CD4-positive, alpha-beta T cell (primary cell): ENCODE measurements around the gene TECPR1. TPM values are rescaled to one million over a fixed set of nuclear protein-coding genes. Genes with fewer than 3 reads are reported as not detected.
A peak's percentile ranks its signal among the peaks of the same experiment; 100 is the strongest.

Experiments
- ATAC-seq: fragments of 200-7000 bp; cut with Tn5 transposase; one replicate; pipeline ENCODE4 v1.10.0; 2022; ENCODE audit warnings: mild to moderate bottlenecking; ENCODE audit not compliant: poor library complexity
- CTCF ChIA-PET: fragments of 350-600 bp; sonication (Branson Sonifier 250); formaldehyde crosslinking; loops from one replicate; lab custom pipeline; 2021; ENCODE audit warnings: antibody characterized with exemption, inconsistent platforms; lab: Charles Lee
- POLR2A ChIA-PET: fragments of 350-600 bp; sonication (Branson Sonifier 250); formaldehyde crosslinking; loops from one replicate; lab custom pipeline; 2021; ENCODE audit warnings: antibody characterized with exemption, inconsistent platforms; lab: Charles Lee
- DNase-seq, 14 experiments: peaks; one replicate each; pipeline ENCODE4 v3.0.0-alpha.2; 2013 to 2020; ENCODE audit warnings: mixed read lengths in 2 of 14
- H3K27ac ChIP-seq, 2 donors: one replicate each; pipeline versions ENCODE4 v1.5.1 to v1.7.0; 2013; ENCODE audit warnings: low read length in 2 of 2, low read depth in 1 of 2, mild to moderate bottlenecking in 1 of 2
- H3K27me3 ChIP-seq, 2 experiments: 1 replicate in 1 of 2; 2 replicates in 1 of 2; pipeline versions ENCODE4 v1.6.1 to v1.7.0; 2013; ENCODE audit warnings: low read length in 2 of 2, control low read depth in 1 of 2, mild to moderate bottlenecking in 1 of 2, moderate library complexity in 1 of 2; ENCODE audit not compliant: insufficient read depth in 2 of 2, control insufficient read depth in 1 of 2
- H3K36me3 ChIP-seq: one replicate; pipeline ENCODE4 v1.6.1; 2013; ENCODE audit warnings: low read length, control low read depth; ENCODE audit not compliant: insufficient read depth
- H3K4me1 ChIP-seq: one replicate; pipeline ENCODE4 v1.6.1; 2013; ENCODE audit warnings: low read length, control low read depth; ENCODE audit not compliant: insufficient read depth
- H3K4me3 ChIP-seq: one replicate; pipeline ENCODE4 v1.5.1; 2013; ENCODE audit warnings: mild to moderate bottlenecking, low read length, moderate library complexity
- H3K9me3 ChIP-seq, 2 experiments: 1 replicate in 1 of 2; 2 replicates in 1 of 2; pipeline versions ENCODE4 v1.6.1 to v1.7.0; 2013; ENCODE audit warnings: low read length in 2 of 2, mild to moderate bottlenecking in 2 of 2, control low read depth in 1 of 2, moderate library complexity in 1 of 2; ENCODE audit not compliant: control insufficient read depth in 1 of 2, insufficient read depth in 1 of 2
- H3K27ac Mint-ChIP-seq: one replicate; pipeline ENCODE4 v1.8.0; 2020; ENCODE audit warnings: mixed read lengths
- H3K27me3 Mint-ChIP-seq: one replicate; pipeline ENCODE4 v1.8.0; 2021; ENCODE audit warnings: mixed read lengths
- H3K36me3 Mint-ChIP-seq: one replicate; pipeline ENCODE4 v1.8.0; 2021; ENCODE audit warnings: low read depth, mixed read lengths
- H3K4me1 Mint-ChIP-seq: one replicate; pipeline ENCODE4 v1.8.0; 2021; ENCODE audit warnings: low read depth, mixed read lengths
- H3K4me3 Mint-ChIP-seq: one replicate; pipeline ENCODE4 v1.8.0; 2020; ENCODE audit warnings: mild to moderate bottlenecking, mixed read lengths
- H3K9me3 Mint-ChIP-seq: one replicate; pipeline ENCODE4 v1.8.0; 2020; ENCODE audit warnings: mixed read lengths
- intact Hi-C, 2 experiments: fragments of 100-400 bp; cut with DNase I in 1 of 2; cut with micrococcal nuclease in 1 of 2; formaldehyde crosslinking; loops; one replicate each; pipeline versions ENCODE4 v1.15.1 to v1.9.0; 2023 to 2025; cut with DNase I, micrococcal nuclease
- total RNA-seq, 174 experiments: library from RNA in 2 of 174; stranded (reverse) in 2 of 174; gene quantifications; one replicate each; pipeline ENCODE4 v1.2.3 and lab custom pipeline; 2021 to 2026
- TF ChIP-seq, protein P1 (sequence below): fragments of 200-600 bp; IDR thresholded peaks from one replicate; pipeline ENCODE4 v1.8.0; 2022; ENCODE audit warnings: antibody characterized with exemption, mild to moderate bottlenecking

Gene TECPR1
- total RNA-seq, 2 experiments from 2014 or later = 85.9 to 90.4 TPM

DNA sequence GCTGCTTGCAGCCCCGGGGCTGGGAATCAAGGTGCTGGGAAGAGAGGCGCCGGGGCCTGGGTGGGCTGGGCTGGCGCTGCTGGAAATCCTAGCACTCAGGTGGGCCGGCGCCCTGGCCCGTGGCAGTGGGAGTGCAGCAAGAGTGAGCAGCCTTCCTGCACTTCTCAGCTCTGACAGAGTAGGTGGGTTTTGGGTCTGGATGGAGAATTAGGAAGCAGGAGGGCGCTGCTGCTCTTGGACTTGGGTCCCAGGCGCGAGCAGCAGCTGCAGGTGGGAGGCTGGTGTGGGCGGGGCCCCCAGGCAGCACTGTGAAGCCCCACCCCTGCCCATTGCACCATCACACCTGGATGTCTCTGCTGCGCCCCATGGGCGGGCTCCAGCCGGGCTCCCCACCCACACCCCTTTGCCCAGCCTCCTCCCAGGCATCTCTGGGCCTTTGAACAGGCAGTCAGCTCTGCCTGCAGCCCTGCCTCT, 35.5 kb upstream of the TECPR1 start:
- Histone ChIP-seq H3K27ac (no peak overlapping the region), H3K4me3 (no peak overlapping the region), H3K27me3 (no peaks in the 10 kb centered on the region), H3K9me3 (no peaks in the 10 kb centered on the region), H3K4me1 (peaks cover 50% of the 10 kb centered on the region), H3K36me3 (peaks cover 14% of the 10 kb centered on the region)
- intact Hi-C loops = loop anchor here in 1 of 2 experiments (10.0 kb wide), 3 partner anchors 423 to 1173 kb away; partner anchors contain the start of genes SDHAF3 and SMURF1
- TF ChIP-seq, protein P1, sequence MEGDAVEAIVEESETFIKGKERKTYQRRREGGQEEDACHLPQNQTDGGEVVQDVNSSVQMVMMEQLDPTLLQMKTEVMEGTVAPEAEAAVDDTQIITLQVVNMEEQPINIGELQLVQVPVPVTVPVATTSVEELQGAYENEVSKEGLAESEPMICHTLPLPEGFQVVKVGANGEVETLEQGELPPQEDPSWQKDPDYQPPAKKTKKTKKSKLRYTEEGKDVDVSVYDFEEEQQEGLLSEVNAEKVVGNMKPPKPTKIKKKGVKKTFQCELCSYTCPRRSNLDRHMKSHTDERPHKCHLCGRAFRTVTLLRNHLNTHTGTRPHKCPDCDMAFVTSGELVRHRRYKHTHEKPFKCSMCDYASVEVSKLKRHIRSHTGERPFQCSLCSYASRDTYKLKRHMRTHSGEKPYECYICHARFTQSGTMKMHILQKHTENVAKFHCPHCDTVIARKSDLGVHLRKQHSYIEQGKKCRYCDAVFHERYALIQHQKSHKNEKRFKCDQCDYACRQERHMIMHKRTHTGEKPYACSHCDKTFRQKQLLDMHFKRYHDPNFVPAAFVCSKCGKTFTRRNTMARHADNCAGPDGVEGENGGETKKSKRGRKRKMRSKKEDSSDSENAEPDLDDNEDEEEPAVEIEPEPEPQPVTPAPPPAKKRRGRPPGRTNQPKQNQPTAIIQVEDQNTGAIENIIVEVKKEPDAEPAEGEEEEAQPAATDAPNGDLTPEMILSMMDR = no peak
- Mint-ChIP-seq H3K9me3 (no peaks in the 10 kb centered on the region), H3K36me3 (peaks cover 12% of the 10 kb centered on the region), H3K4me3 (no peak overlapping the region), H3K27ac (no peak overlapping the region), H3K4me1 (peaks cover 32% of the 10 kb centered on the region), H3K27me3 (no peaks in the 10 kb centered on the region)
- peak in 1 of 14 experiments; percentile 28 for DNase-seq
- ChIA-PET POLR2A (interaction anchor here (2.2 kb wide), 1 partner anchor 37 kb away, joined by 8 read pairs; no protein-coding TSS in a partner anchor), CTCF (no interaction called here)
- ATAC-seq = no peak

DNA sequence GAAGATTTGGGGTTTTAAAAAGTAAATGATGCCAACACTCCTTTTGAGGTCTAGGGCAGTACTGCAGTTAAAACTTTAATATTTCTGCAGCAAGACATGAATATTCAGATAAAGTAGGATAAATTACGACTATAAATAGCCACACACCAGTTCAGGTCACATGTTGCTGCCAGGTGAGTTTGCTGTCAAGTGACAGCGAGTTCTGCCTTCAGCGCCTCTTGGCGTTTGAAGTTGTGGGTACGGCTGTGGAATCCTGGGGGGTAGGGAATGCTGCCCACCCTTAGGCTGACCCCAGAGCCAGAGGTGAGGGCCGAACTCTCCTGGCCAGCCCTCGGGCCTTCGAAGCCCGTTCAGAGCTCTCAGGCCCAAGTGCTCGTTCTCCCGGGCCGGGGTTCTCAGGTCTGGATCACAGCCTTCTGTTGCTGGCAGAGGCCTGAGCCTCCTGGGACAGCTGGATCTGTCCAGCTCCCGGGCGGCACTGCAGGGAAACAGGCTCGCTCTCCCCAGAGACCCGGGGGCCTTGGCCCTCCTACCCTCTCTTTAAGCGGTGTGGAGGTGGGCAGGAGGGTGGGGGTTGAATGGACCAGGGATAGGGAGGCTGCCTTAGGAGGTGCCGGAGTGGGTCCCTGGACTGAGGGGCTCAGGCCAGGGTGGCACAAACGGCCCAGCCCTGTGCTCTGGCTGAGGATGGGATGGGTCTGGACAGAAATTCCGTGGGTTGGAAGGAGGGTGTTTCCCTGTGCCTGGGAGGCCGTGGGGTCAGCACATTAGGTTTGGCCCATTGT, 34.9 kb upstream of the TECPR1 start:
- no peaks in the 10 kb centered on the region for H3K27me3 ChIP-seq
- H3K36me3 ChIP-seq = peaks cover 8% of the 10 kb centered on the region
- ATAC-seq (no peak), DNase-seq (no peak)
- no peak overlapping the region for H3K4me3 Mint-ChIP-seq
- TF ChIP-seq, protein P1 = no peak
- peaks cover 37% of the 10 kb centered on the region for H3K4me1 Mint-ChIP-seq
- H3K36me3 Mint-ChIP-seq = peaks cover 6% of the 10 kb centered on the region
- peak overlapping the region in 1 of 2 donors; percentile 13 for H3K27ac ChIP-seq
- intact Hi-C loops = loop anchor here in 1 of 2 experiments (10.0 kb wide), 3 partner anchors 422 to 1172 kb away; partner anchors contain the start of genes SDHAF3 and SMURF1
- peaks cover 56% of the 10 kb centered on the region for H3K4me1 ChIP-seq
- H3K27ac Mint-ChIP-seq = no peak overlapping the region
- H3K27me3 Mint-ChIP-seq = no peaks in the 10 kb centered on the region
- H3K4me3 ChIP-seq = no peak overlapping the region
- ChIA-PET CTCF (no interaction called here), POLR2A (interaction anchor here (2.2 kb wide), 1 partner anchor 36 kb away, joined by 8 read pairs; no protein-coding TSS in a partner anchor)
- no peaks in the 10 kb centered on the region for H3K9me3 ChIP-seq
- H3K9me3 Mint-ChIP-seq = no peaks in the 10 kb centered on the region

DNA sequence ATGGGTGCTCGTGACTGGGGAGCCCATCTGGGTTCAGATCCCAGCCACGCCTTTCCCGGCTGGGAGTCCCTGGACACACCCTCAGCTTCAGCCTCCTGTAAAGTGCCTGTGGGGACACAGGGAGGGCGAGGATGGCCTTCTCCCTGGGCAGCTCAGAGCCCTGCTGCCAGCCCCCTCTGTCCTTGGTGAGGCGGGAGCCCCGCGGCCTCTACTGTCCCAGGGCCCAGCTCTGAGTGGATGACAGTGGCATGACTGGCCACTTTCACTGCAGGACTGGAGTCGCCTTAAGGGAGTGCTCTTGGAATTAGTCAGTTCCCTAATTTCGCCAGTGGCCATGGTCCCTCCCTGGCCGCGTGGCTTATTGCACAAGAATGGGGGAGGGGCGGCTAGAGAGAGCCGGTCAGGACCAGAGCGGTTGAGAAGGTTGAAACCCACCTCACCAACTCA, 34.1 kb upstream of the TECPR1 start:
- H3K27me3 ChIP-seq = no peaks in the 10 kb centered on the region
- peaks cover 4% of the 10 kb centered on the region for H3K36me3 ChIP-seq
- H3K27ac ChIP-seq = no peak overlapping the region
- ATAC-seq (no peak), DNase-seq (peak in 2 of 14 experiments; percentile 55 to 62)
- ChIA-PET POLR2A (interaction anchor here (2.2 kb wide), 1 partner anchor 35 kb away, joined by 8 read pairs; no protein-coding TSS in a partner anchor), CTCF (no interaction called here)
- Mint-ChIP-seq H3K9me3 (no peaks in the 10 kb centered on the region), H3K4me1 (peaks cover 37% of the 10 kb centered on the region), H3K27ac (no peak overlapping the region), H3K4me3 (no peak overlapping the region), H3K27me3 (no peaks in the 10 kb centered on the region), H3K36me3 (peaks cover 4% of the 10 kb centered on the region)
- peaks cover 56% of the 10 kb centered on the region for H3K4me1 ChIP-seq
- no peaks in the 10 kb centered on the region for H3K9me3 ChIP-seq
- TF ChIP-seq, protein P1 = no peak
- intact Hi-C loops = loop anchor here in 1 of 2 experiments (10.0 kb wide), 3 partner anchors 421 to 1171 kb away; partner anchors contain the start of genes SDHAF3 and SMURF1
- no peak overlapping the region for H3K4me3 ChIP-seq
